HPDE6-E6E7 (cell line): ENCODE data around the gene GABPB2.

Experiments used
- DNase-seq: peaks from one replicate; pipeline ENCODE4 v3.0.0; 2011; ENCODE audit warnings: missing footprints; ENCODE audit errors: extremely low spot score

Gene GABPB2

DNA sequence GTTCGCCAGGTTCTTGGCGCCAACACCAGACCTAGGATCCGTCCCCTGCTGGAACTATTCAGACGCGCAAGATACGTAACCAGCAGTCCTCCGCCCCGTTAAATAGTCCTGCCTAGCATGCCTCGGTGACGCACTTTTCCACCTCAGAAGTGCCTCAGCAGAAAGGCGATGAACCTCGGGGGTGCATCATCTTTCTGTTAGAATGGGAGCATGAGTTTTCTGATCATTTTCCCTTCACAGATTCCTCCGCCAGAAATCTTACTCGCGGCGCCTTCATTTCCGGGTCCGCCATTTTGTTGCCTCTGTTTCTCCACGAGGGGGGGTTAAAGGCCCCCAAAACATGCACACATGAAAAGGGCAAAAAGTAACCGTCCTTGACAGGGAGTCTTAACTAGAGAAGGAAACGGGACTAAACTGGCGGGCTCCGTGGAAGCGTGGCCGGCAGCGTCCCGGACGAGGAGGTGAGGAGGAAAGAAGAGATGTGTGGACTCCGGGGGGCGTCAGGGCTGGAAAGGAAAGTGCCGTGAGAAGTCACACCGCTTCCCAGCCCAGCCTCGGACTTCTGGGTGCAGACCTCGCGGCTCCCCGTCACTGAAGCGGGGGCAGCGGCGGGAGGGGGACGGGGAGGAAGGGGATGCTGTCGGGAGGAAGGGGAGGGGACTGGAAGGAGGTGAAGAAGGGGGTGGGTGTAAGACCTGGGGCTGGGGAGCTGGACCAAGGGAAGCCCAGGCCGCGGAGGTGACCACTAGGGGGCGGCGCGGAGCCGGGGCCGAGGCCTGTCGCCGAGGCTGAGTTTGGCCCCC is at the start of gene GABPB2:
Gene GABPB2, plus strand, starts transcription at position 288 of the 803 bp plus-strand sequence. CDS start 17,429 bp downstream, outside the sequence.
- DNase-seq = peak; percentile 79

DNA sequence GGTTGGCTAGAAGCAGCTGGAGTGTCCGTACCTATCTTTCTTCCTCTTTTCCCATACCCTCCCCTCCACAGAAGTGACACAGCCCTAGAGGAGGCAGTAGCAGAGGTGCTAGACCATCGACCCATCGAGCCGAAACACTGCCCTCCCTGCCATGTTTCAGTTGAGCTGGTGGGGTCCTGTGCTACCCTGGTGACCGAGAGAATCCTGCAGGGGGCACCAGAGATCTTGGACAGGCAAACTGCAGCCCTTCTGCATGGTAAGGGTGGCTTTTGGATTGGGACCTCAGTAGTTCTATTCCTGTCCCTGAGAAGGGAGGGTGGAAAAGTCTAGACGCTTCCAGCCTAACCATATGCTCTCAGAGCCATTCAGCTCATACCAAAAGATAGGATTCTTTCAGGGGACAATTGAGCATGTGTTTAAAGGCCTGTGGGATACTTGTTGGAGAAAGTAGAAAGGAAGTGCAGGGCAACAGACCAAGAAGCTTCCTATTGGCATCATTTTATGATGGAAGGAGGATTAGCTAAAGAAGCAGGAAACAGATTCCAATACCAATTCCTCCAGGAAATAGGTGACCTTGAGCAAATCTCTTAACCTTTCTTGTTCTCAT is 45.9 kb upstream of the GABPB2 start:
- peak; percentile 48 for DNase-seq

DNA sequence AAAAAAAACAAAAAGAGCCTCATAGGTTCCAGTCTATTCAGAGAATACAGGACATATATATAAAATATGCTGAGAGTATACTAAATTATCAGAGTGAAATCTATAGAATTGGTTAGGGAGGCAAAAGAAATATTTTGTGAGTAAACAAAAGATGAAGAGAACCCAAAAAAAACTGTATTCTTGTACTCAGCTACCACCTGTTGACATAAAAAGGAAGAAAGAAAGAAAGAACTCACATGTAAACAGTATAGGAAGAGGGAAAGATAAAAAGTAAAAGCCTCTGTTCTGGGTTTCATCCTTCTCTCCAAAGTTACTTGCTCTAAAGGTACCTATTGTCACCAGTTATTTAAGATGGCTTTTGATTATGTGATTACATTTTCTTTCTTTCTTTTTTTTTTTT is 44.1 kb upstream of the GABPB2 start:
- DNase-seq = no peak

DNA sequence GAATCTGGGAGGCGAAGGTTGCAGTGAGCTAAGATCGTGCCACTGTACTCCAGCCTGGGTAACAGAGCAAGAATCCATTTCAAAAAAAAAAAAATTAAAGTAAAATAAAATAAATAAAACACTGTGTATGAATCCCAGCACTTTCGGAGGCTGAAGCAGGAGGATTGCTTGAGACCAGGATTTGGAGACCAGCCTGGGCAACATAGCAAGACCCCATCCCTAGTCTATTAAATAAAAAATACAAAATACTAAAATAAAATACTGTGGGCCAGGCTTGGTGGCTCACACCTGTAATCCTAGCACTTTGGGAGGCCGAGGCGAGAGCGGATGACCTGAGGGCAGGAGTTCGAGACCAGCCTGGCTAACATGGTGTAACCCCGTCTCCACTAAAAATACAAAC is 38.4 kb upstream of the GABPB2 start:
- no peak for DNase-seq

DNA sequence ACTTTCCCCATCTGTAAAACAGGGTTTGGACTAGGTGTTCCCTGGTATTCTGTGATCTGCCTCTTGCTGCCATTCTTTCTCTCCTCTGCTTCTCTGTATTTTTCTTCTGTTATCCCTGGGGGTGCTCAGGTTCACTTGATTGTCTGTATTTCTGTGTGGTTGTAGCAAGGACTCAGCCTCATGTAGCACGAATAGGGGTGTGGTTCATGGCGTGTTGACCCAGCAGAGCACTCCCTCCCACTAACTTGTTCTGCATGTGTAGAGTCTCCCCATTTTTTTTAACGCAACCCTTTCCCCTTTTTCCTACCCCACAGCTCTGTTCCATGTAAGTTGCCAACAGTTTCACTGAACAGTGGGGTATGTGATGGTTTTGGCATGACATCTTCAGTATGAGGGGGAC is 35.4 kb upstream of the GABPB2 start:
- DNase-seq = no peak

DNA sequence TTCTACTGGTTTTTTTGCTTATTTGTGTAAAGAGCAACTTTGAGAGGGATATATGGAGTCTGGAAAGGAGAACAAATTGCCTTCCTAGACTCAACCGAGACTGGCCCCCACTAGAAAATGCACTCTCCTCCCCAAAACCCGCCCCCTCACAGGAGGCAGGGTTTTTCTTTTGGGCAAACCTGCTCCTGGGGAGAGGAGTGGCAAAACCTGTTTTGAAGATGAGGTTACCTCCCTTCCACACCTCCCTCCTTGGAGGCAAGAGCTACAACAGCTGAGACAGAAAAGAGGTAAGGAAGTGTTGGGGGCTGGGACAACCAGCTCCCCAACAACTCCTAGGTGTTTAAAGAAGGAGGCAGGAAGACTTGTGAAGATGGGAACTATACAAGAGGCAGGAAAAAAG is 34.2 kb upstream of the GABPB2 start, which contains the start of gene BNIPL:
Gene BNIPL, plus strand, starts transcription at position 231 of the 400 bp plus-strand sequence. Its CDS starts 140 bp downstream, at position 371.
- DNase-seq = no peak

DNA sequence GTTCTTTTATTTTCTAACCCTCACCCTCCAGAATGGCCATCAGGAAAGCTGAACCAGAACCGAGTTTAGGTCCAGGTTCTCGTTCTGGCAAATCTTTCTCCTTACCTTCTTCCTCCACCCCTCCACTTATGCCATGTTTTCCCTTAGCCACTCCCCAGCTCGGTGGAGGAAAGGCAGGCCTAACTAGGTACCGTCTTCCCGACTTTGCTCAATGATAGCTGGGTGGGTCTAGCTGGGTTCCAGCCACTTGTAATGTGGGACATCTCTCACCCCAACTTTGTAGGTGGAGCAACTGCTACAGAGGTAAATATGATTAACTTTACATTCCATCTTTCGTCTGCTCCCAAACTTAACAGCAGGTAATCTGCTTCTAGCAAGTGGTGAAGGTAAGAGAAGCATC is 33.5 kb upstream of the GABPB2 start:
- DNase-seq = no peak

DNA sequence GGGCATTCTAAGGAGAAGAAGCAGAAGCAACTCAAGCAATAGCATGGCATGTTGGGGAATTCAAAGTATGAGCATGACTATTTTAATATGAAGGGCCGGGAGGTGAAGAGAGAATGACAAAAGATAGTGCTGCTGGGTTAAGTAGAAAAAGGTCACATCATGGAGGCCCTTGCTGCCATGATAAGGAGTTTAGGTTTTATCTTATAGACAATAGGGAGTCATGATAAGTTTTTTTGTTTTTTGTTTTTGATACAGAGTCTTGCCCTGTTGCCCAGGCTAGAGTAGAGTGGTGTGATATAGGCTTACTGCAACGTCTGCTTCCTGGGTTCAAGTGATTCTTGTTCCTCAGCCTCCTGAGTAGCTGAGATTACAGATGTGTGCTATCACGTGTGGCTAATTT is 31.0 kb upstream of the GABPB2 start:
- no peak for DNase-seq

DNA sequence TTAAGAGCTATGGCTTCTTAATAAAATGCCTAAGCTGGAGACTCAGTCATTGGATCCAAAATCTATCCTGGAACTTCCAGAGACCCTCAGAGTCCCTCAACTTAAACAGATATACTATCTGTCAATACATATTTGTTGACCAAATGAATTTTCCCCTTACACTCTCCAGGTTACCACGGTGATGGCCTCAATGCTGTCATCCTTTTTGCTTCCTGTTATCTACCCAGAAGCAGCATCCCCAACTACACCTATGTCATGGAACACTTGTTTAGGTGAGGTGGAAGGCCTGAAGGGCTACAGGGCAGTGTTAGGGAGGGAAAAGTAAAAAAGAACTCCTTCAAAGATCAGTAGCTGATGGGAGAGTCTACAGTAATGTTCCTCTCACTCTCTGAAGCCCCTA is 27.4 kb upstream of the GABPB2 start:
- no peak for DNase-seq

DNA sequence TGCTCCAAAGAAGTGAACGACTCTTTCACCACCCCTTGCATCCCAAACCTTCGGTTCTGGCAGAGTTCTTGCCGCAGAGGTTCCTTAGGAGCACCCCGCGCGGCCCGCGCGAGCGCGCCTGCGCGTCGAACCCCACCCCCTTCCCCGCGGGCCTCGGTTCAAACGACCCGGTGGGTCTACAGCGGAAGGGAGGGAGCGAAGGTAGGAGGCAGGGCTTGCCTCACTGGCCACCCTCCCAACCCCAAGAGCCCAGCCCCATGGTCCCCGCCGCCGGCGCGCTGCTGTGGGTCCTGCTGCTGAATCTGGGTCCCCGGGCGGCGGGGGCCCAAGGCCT is 23.0 kb upstream of the GABPB2 start, which contains the start of gene C1orf56:
Gene C1orf56, plus strand, starts transcription at position 161 of the 334 bp plus-strand sequence. Its CDS starts 97 bp downstream, at position 258.
- peak; percentile 46 for DNase-seq

DNA sequence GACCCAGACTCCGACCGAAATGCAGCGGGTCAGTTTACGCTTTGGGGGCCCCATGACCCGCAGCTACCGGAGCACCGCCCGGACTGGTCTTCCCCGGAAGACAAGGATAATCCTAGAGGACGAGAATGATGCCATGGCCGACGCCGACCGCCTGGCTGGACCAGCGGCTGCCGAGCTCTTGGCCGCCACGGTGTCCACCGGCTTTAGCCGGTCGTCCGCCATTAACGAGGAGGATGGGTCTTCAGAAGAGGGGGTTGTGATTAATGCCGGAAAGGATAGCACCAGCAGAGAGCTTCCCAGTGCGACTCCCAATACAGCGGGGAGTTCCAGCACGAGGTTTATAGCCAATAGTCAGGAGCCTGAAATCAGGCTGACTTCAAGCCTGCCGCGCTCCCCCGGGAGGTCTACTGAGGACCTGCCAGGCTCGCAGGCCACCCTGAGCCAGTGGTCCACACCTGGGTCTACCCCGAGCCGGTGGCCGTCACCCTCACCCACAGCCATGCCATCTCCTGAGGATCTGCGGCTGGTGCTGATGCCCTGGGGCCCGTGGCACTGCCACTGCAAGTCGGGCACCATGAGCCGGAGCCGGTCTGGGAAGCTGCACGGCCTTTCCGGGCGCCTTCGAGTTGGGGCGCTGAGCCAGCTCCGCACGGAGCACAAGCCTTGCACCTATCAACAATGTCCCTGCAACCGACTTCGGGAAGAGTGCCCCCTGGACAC is 22.5 kb upstream of the GABPB2 start:
- peak; percentile 52 for DNase-seq

DNA sequence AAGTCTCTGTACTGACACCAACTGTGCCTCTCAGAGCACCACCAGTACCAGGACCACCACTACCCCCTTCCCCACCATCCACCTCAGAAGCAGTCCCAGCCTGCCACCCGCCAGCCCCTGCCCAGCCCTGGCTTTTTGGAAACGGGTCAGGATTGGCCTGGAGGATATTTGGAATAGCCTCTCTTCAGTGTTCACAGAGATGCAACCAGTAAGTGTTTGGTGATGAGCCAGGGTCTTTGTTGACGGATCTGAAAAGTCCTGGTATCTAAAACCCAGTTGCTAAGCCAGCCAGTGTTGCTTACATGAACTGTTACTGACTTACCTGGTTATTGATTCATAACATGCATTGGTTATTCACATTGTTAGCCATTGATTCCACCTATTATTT is 21.9 kb upstream of the GABPB2 start:
- no peak for DNase-seq

DNA sequence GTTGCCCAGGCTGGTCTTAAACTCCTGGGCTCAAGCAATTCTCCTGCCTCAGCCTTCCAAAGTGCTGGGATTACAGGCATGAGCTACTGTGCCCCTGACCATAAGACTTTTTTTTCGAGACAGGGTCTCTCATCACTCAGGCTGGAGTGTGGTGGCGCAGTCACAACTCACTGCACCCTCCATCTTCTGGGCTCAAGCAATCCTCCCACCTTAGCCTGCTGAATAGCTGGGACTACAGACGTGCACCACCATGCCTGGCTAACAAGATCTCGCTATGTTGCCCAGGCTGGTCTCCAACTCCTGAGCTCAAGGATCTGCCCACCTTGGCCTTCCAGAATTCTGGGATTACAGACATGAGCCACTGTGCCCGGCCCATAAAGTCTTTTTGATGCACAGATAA is 21.1 kb upstream of the GABPB2 start:
- no peak for DNase-seq

DNA sequence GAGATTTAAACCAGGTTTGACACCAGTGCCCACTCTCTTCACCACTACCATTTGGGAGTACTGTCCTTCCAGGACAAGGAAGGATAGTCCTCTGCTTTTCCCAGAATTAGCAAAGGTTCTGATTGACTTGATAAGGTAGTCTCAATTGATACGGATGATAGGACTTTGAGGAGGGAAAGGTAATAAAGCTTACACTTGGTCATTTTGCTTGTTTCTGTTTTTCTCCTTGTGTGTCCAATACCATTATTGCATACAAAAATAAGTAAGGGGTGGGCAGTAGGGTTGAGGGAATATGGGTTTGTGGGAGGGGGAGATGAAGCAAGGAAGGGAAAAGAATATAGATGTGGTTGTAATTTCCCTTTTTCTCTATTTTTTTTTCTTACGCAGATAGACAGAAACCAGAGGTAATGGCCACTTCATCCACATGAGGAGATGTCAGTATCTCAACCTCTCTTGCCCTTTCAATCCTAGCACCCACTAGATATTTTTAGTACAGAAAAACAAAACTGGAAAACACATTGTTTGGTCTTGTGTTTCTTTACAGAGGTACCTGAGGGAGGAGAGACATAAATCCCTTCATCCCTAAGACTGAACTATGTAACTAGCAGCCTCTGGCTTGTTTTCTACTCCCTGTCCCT is 20.4 kb upstream of the GABPB2 start:
- no peak for DNase-seq

DNA sequence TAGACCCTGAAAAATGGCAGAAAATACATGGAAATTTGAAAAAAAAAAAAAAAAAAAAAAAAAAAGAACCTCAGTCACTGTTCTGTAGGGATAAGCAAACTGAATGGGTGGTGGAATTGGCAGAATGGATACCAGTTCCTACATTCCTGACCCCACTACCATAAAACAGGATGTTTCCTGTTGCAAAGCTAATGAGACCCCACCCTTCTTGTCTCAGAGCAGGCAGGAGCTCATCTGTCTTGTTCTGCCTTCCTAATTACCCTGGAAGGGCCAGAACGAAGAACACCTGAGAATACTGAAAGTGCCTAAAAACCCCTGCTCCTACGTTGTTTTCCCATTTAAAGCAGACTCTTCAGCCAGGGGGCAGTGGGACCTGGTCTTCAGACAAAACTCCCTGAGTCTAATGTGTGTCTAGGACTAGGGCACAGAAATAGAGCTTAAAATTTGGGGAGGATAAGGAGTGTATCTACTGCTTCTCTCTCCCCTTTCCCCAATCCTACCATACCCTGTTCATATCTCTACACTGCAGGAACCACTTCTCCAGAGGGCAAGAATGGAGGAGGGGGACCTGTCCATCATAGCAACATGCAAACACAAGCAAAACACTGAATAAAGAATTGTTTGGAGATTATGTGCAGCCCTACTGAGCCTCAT is 19.1 kb upstream of the GABPB2 start:
- no peak for DNase-seq

DNA sequence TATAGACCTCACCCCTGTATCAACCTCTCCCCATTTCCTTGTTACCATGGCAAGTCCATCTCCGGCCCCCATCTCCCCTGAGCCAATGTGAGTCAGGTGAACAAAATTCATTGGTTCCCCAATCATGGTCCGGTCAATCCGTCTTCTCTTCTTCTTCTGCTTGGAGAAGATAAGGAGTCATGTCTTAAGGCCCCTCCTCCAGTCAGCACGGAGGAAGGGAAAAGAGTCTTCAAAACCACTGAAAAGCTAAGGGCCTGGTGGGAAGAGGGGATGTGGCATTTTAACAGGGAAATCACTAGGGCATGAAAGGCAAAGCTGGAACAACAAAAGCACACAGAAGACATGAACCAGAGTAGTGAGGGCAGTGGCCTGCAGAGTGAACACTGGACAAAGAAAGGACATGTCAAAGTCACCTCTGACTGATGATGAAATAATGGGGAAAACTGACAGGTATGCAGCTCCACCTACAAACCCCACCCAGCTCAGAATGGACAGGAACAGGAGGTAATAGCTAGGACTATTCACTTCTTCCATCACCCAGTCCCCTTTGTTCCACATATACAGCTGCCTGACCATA is 15.5 kb upstream of the GABPB2 start:
- DNase-seq = no peak

DNA sequence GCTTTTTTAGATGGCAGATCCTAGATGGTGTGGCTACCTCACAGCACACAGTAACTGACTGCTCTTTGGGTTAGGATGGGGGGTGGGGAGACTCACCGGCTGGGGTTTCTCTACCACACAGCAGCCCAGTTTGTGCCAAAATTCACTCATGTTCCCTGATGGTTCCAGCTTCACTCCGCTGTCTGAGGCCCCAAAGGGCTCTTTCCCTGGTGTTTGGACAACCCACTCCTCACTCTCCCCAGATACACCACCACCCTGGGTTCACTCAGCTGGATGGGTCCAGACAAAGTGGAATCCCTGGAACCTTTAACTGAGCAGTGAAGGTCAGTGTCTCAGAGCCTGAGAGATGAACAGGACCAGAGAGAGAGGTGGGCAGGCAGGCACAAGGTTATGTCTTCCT is 15.0 kb upstream of the GABPB2 start:
- no peak for DNase-seq

DNA sequence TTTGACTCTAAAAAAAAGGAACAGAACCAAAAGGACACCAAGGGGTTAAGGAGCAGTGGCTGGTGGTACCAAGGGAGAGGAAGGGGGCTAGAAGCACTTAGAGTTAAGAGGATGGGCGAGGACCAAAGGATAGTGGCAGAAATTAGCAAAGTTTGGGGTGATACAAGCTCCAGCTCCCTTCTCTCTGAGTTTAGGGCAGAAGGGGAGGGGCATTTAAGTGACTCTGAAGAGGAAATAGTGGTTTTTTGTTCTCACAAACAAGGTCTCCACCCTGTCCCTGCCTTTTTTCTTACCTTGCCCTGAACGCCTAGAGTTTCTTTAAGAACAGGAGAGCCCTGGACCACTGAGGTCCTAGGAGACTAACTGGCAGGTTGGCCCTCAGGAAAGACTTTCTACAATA is 14.4 kb upstream of the GABPB2 start:
- no peak for DNase-seq

DNA sequence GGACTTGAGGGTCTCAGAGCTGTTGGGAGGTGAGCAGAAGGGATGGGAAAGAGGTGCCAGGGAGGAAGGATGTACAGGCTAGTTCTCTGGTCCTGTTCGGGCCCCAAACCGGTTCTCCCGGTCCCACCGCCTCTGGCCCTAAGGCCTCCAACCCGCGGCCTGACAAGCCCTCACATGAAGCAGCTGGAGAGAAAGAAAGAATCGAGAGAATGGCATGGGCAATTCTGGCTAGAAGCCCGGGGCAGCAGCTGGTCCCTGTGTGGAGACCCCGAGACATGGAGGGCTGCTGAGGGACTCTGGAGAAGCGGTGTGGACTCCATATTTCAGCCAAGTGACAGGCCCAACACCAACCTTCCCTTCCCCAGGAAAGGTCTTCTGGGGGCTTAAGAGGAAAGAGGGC is 11.9 kb upstream of the GABPB2 start:
- peak; percentile 87 for DNase-seq

DNA sequence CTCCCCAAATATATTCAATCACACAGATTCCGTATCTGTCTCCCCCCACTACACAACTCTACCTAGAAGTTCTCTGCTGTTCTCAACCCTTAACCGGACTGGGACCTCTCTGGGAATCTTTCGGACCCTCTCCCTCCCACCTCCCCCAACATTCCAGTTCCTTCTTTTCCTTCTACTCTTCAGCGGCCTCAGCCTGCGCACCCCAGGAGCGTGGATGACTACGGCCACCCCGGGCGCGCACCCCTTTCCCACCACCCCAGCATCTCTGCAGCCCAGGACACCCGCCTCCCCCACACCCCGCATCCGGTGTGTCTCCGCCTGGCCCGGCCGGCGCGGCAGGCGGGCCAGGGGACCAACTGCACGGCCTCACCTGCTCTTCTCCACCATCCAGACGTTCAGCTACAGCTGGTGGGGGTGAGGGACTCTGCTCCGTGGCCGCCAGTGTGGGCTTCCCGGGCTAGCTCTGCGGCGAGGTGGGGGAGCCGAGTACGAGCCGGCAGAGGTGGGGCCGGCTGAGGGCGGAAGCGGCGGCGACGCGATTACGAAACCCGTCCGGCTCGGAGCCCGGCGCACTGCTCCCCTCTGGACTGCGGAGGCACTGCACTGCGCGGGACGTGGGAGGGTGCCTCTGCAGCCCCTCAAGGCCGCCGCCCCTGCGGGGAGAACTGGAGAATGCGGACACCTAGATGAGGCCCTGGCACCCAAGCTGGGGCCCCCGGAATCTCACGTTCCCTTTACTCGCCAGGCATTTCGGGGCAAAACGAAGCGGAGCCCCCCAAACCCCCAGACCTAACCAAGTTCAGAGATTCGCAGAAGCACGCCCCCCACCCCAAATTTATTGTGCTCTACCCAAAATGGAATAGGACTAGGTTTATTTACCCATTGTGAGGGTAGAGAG is 11.2 kb upstream of the GABPB2 start, which contains the start of gene CDC42SE1:
Gene CDC42SE1, minus strand, starts transcription at position 514 of the 898 bp plus-strand sequence. CDS start 3,892 bp downstream, outside the sequence.
- DNase-seq = peak; percentile 75
